Measurements from ENCODE around the gene COL1A1. TPM values are rescaled to one million over a fixed set of nuclear protein-coding genes. Genes with fewer than 3 reads are reported as not detected.

The COL1A1 gene
- total and polyA plus RNA-seq, 2 donors from 2014 or later: 9.2 to 142 TPM

- no peak overlapping the region for H3K27ac ChIP-seq (ENCODE audit: low read depth in 2 of 2, low read length in 2 of 2)
- H3K27me3 ChIP-seq (ENCODE audit: control insufficient read depth, insufficient read depth, low read length): no peaks in the 10 kb centered on the region
- H3K9me3 ChIP-seq (ENCODE audit: control insufficient read depth in 2 of 3, insufficient read depth in 1 of 3, low read length in 3 of 3): no peaks in the 10 kb centered on the region
- no peak for TF ChIP-seq CTCF (IDR thresholded peaks at IDR 0.05; ENCODE audit: borderline replicate concordance, extremely low read depth, insufficient read depth)
- H3K36me3 ChIP-seq (ENCODE audit: control insufficient read depth in 2 of 3, insufficient read depth in 3 of 3, low read length in 3 of 3): no peaks in the 10 kb centered on the region
- DNase-seq: no peak
- H3K9ac ChIP-seq (ENCODE audit: low read length in 3 of 3): no peak overlapping the region
- H3K4me3 ChIP-seq (ENCODE audit: low read length in 3 of 3): no peak overlapping the region
- no peak for FAIRE-seq
- intact Hi-C loops (cut with DNase I): no loop called here
- H3K4me1 ChIP-seq (ENCODE audit: control insufficient read depth in 2 of 3, insufficient read depth in 2 of 3, low read depth in 1 of 3, low read length in 3 of 3): no peaks in the 10 kb centered on the region
Measured at GRCh38 chr17:50241431-50241830, 40.0 kb upstream of the COL1A1 start.

- Histone ChIP-seq H3K9me3 (ENCODE audit: control insufficient read depth in 2 of 3, insufficient read depth in 1 of 3, low read length in 3 of 3) (no peaks in the 10 kb centered on the region), H3K4me3 (ENCODE audit: low read length in 3 of 3) (no peak overlapping the region), H3K4me1 (ENCODE audit: control insufficient read depth in 2 of 3, insufficient read depth in 2 of 3, low read depth in 1 of 3, low read length in 3 of 3) (no peaks in the 10 kb centered on the region), H3K36me3 (ENCODE audit: control insufficient read depth in 2 of 3, insufficient read depth in 3 of 3, low read length in 3 of 3) (no peaks in the 10 kb centered on the region), H3K9ac (ENCODE audit: low read length in 3 of 3) (no peak overlapping the region), H3K27me3 (ENCODE audit: control insufficient read depth, insufficient read depth, low read length) (no peaks in the 10 kb centered on the region), H3K27ac (ENCODE audit: low read depth in 2 of 2, low read length in 2 of 2) (no peak overlapping the region)
- no peak for TF ChIP-seq CTCF (IDR thresholded peaks at IDR 0.05; ENCODE audit: borderline replicate concordance, extremely low read depth, insufficient read depth)
- FAIRE-seq (no peak), DNase-seq (no peak)
- intact Hi-C loops (cut with DNase I): no loop called here
Measured at GRCh38 chr17:50240851-50241250, 39.4 kb upstream of the COL1A1 start.

GRCh38 chr17:50239937-50240336 is 38.5 kb upstream of the COL1A1 start:
- FAIRE-seq (no peak), DNase-seq (no peak)
- TF ChIP-seq CTCF (IDR thresholded peaks at IDR 0.05; ENCODE audit: borderline replicate concordance, extremely low read depth, insufficient read depth): no peak
- Histone ChIP-seq H3K9me3 (ENCODE audit: control insufficient read depth in 2 of 3, insufficient read depth in 1 of 3, low read length in 3 of 3) (no peaks in the 10 kb centered on the region), H3K4me1 (ENCODE audit: control insufficient read depth in 2 of 3, insufficient read depth in 2 of 3, low read depth in 1 of 3, low read length in 3 of 3) (no peaks in the 10 kb centered on the region), H3K9ac (ENCODE audit: low read length in 3 of 3) (no peak overlapping the region), H3K27ac (ENCODE audit: low read depth in 2 of 2, low read length in 2 of 2) (no peak overlapping the region), H3K27me3 (ENCODE audit: control insufficient read depth, insufficient read depth, low read length) (no peaks in the 10 kb centered on the region), H3K36me3 (ENCODE audit: control insufficient read depth in 2 of 3, insufficient read depth in 3 of 3, low read length in 3 of 3) (no peaks in the 10 kb centered on the region), H3K4me3 (ENCODE audit: low read length in 3 of 3) (no peak overlapping the region)
- intact Hi-C loops (cut with DNase I): no loop called here

GRCh38 chr17:50238601-50239280 is 37.3 kb upstream of the COL1A1 start:
- no peaks in the 10 kb centered on the region for H3K4me1 ChIP-seq (ENCODE audit: control insufficient read depth in 2 of 3, insufficient read depth in 2 of 3, low read depth in 1 of 3, low read length in 3 of 3)
- H3K4me3 ChIP-seq (ENCODE audit: low read length in 3 of 3): no peak overlapping the region
- intact Hi-C loops (cut with DNase I): no loop called here
- FAIRE-seq (no peak), DNase-seq (no peak)
- no peaks in the 10 kb centered on the region for H3K9me3 ChIP-seq (ENCODE audit: control insufficient read depth in 2 of 3, insufficient read depth in 1 of 3, low read length in 3 of 3)
- no peak for TF ChIP-seq CTCF (IDR thresholded peaks at IDR 0.05; ENCODE audit: borderline replicate concordance, extremely low read depth, insufficient read depth)
- H3K9ac ChIP-seq (ENCODE audit: low read length in 3 of 3): no peak overlapping the region
- H3K27me3 ChIP-seq (ENCODE audit: control insufficient read depth, insufficient read depth, low read length): no peaks in the 10 kb centered on the region
- H3K27ac ChIP-seq (ENCODE audit: low read depth in 2 of 2, low read length in 2 of 2): no peak overlapping the region
- no peaks in the 10 kb centered on the region for H3K36me3 ChIP-seq (ENCODE audit: control insufficient read depth in 2 of 3, insufficient read depth in 3 of 3, low read length in 3 of 3)
